Astrocyte of the spinal cord (primary cell): ENCODE data around the gene USP31.

Experiments used
- DNase-seq: peaks from one replicate; pipeline ENCODE4 v3.0.0; 2011; ENCODE audit warnings: low read depth, low spot score
- H3K4me3 ChIP-seq: 2 replicates; pipeline ENCODE4 v1.5.1; 2011; ENCODE audit warnings: low read depth, mild to moderate bottlenecking, low read length, moderate library complexity
- CTCF ChIP-seq: IDR thresholded peaks from 2 replicates; pipeline ENCODE4 v1.5.1; 2012; ENCODE audit warnings: low read depth, mild to moderate bottlenecking, low read length, inconsistent platforms
- in situ Hi-C: cut with HindIII; loops from 2 replicates; pipeline ENCODE4 v1.10.0; 2017; ENCODE audit warnings: low sequenced_read_pairs

The USP31 gene

GRCh38 chr16:23149267-23149992 is at the start of gene USP31:
TSS of gene USP31 (minus strand) at chr16:23149452. CDS start at chr16:23149270, 182 bp downstream.
- TF ChIP-seq CTCF = no peak
- peak; percentile 97 for DNase-seq
- peak within 1 kb of the TSS; percentile 55 for H3K4me3 ChIP-seq
- in situ Hi-C loops = no loop called here

- no peak for DNase-seq
- in situ Hi-C loops = no loop called here
- H3K4me3 ChIP-seq = no peak overlapping the region
- TF ChIP-seq CTCF = no peak
Observed at GRCh38 chr16:23196539-23196938, 47.3 kb upstream of the USP31 start.

GRCh38 chr16:23195366-23195978 is 46.2 kb upstream of the USP31 start:
- in situ Hi-C loops = no loop called here
- no peak for TF ChIP-seq CTCF
- no peak overlapping the region for H3K4me3 ChIP-seq
- no peak for DNase-seq

GRCh38 chr16:23194497-23195221 is 45.4 kb upstream of the USP31 start:
- in situ Hi-C loops = no loop called here
- DNase-seq = no peak
- no peak overlapping the region for H3K4me3 ChIP-seq
- TF ChIP-seq CTCF = no peak

- no peak for TF ChIP-seq CTCF
- H3K4me3 ChIP-seq = no peak overlapping the region
- in situ Hi-C loops = no loop called here
- DNase-seq = no peak
Observed at GRCh38 chr16:23188911-23189310, 39.7 kb upstream of the USP31 start.

GRCh38 chr16:23187341-23187740 is 38.1 kb upstream of the USP31 start:
- no peak for TF ChIP-seq CTCF
- in situ Hi-C loops = no loop called here
- H3K4me3 ChIP-seq = no peak overlapping the region

More at GRCh38 chr16:23187341-23187740, 38.1 kb upstream of the USP31 start:
- no peak for DNase-seq
